Activated CD4-positive, alpha-beta T cell treated with anti-CD3 and anti-CD28 coated beads, Interleukin-2, amount 10 ng/mL, durations not matched to agents 7 days and 5 days (primary cell): ENCODE results near the gene FBXW7. TPM values are rescaled to one million over a fixed set of nuclear protein-coding genes. Genes with fewer than 3 reads are reported as not detected.
"Not testable (repeated sequence)": the region's sequence is repeated elsewhere in the genome, so short reads cannot be mapped to it uniquely, and the experiment has no call there.

Experiments
- CTCF ChIA-PET: fragments of 350-600 bp; sonication (Branson Sonifier 250); formaldehyde crosslinking; loops from one replicate; lab custom pipeline; 2021; ENCODE audit warnings: antibody characterized with exemption; lab: Charles Lee
- POLR2A ChIA-PET: fragments of 350-600 bp; sonication (Branson Sonifier 250); formaldehyde crosslinking; loops from one replicate; lab custom pipeline; 2021; ENCODE audit warnings: antibody characterized with exemption; lab: Charles Lee
- DNase-seq: peaks from one replicate; pipeline ENCODE4 v3.0.0-alpha.2; 2020
- H3K27ac Mint-ChIP-seq: one replicate; pipeline ENCODE4 v1.8.0; 2021; ENCODE audit warnings: mild to moderate bottlenecking, moderate library complexity, mixed read lengths
- H3K27me3 Mint-ChIP-seq: one replicate; pipeline ENCODE4 v1.8.0; 2021; ENCODE audit warnings: mixed read lengths
- H3K36me3 Mint-ChIP-seq: one replicate; pipeline ENCODE4 v1.8.0; 2021; ENCODE audit warnings: low read depth, mixed read lengths
- H3K4me1 Mint-ChIP-seq: one replicate; pipeline ENCODE4 v1.8.0; 2021; ENCODE audit warnings: mixed read lengths
- H3K4me3 Mint-ChIP-seq: one replicate; pipeline ENCODE4 v1.8.0; 2021; ENCODE audit warnings: mild to moderate bottlenecking, moderate library complexity, mixed read lengths
- H3K9me3 Mint-ChIP-seq: one replicate; pipeline ENCODE4 v1.8.0; 2021; ENCODE audit warnings: mixed read lengths
- total RNA-seq, 2 experiments: library from RNA; stranded (reverse); gene quantifications; one replicate each; pipeline ENCODE4 v1.2.3, GENCODE V29; 2021

The FBXW7 gene
- total RNA-seq, 2 experiments from 2014 or later, result 49.4 to 52.2 TPM

- ChIA-PET CTCF (interaction anchor here (1.3 kb wide), 1 partner anchor 17 kb away, joined by 6 read pairs; no protein-coding TSS in a partner anchor), POLR2A (no interaction called here)
- H3K4me1 Mint-ChIP-seq, result no peaks in the 10 kb centered on the region
- DNase-seq, result no peak
- no peaks in the 10 kb centered on the region for H3K36me3 Mint-ChIP-seq
- H3K27me3 Mint-ChIP-seq, result peaks cover 7% of the 10 kb centered on the region
- H3K27ac Mint-ChIP-seq, result no peak overlapping the region
- peaks cover 2% of the 10 kb centered on the region for H3K9me3 Mint-ChIP-seq
- H3K4me3 Mint-ChIP-seq, result no peak overlapping the region
Measured at GRCh38 chr4:152571296-152571695, 35.4 kb upstream of the FBXW7 start.

- ChIA-PET POLR2A (no interaction called here), CTCF (interaction anchor here (1.3 to 2.3 kb wide), 3 partner anchors 10 to 64 kb away, joined by 3 to 7 read pairs (median 4); no protein-coding TSS in a partner anchor)
- Mint-ChIP-seq H3K9me3 (peaks cover 2% of the 10 kb centered on the region), H3K36me3 (no peaks in the 10 kb centered on the region), H3K4me1 (peaks cover 6% of the 10 kb centered on the region), H3K4me3 (no peak overlapping the region), H3K27ac (no peak overlapping the region), H3K27me3 (no peaks in the 10 kb centered on the region)
- DNase-seq, result no peak
Measured at GRCh38 chr4:152565333-152565732, 29.4 kb upstream of the FBXW7 start.

GRCh38 chr4:152564336-152564735 lies 28.4 kb upstream of the FBXW7 start:
- no peaks in the 10 kb centered on the region for H3K27me3 Mint-ChIP-seq
- POLR2A ChIA-PET, result no interaction called here
- CTCF ChIA-PET, result interaction anchor here (0.9 to 2.3 kb wide), 5 partner anchors 9 to 63 kb away, joined by 3 to 7 read pairs (median 3); no protein-coding TSS in a partner anchor
- no peak overlapping the region for H3K27ac Mint-ChIP-seq
- H3K4me1 Mint-ChIP-seq, result peaks cover 6% of the 10 kb centered on the region
- no peaks in the 10 kb centered on the region for H3K9me3 Mint-ChIP-seq
- DNase-seq, result no peak
- no peak overlapping the region for H3K4me3 Mint-ChIP-seq
- H3K36me3 Mint-ChIP-seq, result no peaks in the 10 kb centered on the region

- no peak overlapping the region for H3K4me3 Mint-ChIP-seq
- H3K27ac Mint-ChIP-seq, result no peak overlapping the region
- no peak for DNase-seq
- ChIA-PET POLR2A (no interaction called here), CTCF (interaction anchor here (1.5 kb wide), 1 partner anchor 9 kb away, joined by 3 read pairs; no protein-coding TSS in a partner anchor)
- H3K27me3 Mint-ChIP-seq, result no peaks in the 10 kb centered on the region
- H3K36me3 Mint-ChIP-seq, result no peaks in the 10 kb centered on the region
- H3K9me3 Mint-ChIP-seq, result no peaks in the 10 kb centered on the region
- peaks cover 6% of the 10 kb centered on the region for H3K4me1 Mint-ChIP-seq
Measured at GRCh38 chr4:152563209-152563608, 27.3 kb upstream of the FBXW7 start.

GRCh38 chr4:152559641-152560040 lies 23.7 kb upstream of the FBXW7 start:
- Mint-ChIP-seq H3K27ac (no peak overlapping the region), H3K9me3 (peaks cover 4% of the 10 kb centered on the region)
- POLR2A ChIA-PET, result no interaction called here

GRCh38 chr4:152558396-152558795 lies 22.5 kb upstream of the FBXW7 start:
- ChIA-PET POLR2A (no interaction called here), CTCF (interaction anchor here (0.6 to 1.2 kb wide), 2 partner anchors 9 to 20 kb away, joined by 3 to 4 read pairs; no protein-coding TSS in a partner anchor)
- Mint-ChIP-seq H3K27ac (no peak overlapping the region), H3K27me3 (no peaks in the 10 kb centered on the region), H3K9me3 (peaks cover 6% of the 10 kb centered on the region), H3K4me3 (no peak overlapping the region), H3K36me3 (peaks cover 5% of the 10 kb centered on the region), H3K4me1 (peaks cover 34% of the 10 kb centered on the region)
- no peak for DNase-seq

More at GRCh38 chr4:152559641-152560040, 23.7 kb upstream of the FBXW7 start:
- no peak overlapping the region for H3K4me3 Mint-ChIP-seq
- DNase-seq, result no peak
- H3K36me3 Mint-ChIP-seq, result peaks cover 5% of the 10 kb centered on the region
- no peaks in the 10 kb centered on the region for H3K27me3 Mint-ChIP-seq
- H3K4me1 Mint-ChIP-seq, result peaks cover 28% of the 10 kb centered on the region
- CTCF ChIA-PET, result no interaction called here

- peaks cover 47% of the 10 kb centered on the region for H3K4me1 Mint-ChIP-seq
- H3K27ac Mint-ChIP-seq, result no peak overlapping the region
- POLR2A ChIA-PET, result interaction anchor here (0.7 kb wide), 1 partner anchor 25 kb away, joined by 4 read pairs; no protein-coding TSS in a partner anchor
- CTCF ChIA-PET, result interaction anchor here (0.7 kb wide), 1 partner anchor 22 kb away, joined by 3 read pairs; no protein-coding TSS in a partner anchor
- no peaks in the 10 kb centered on the region for H3K27me3 Mint-ChIP-seq
- no peak for DNase-seq
- peaks cover 6% of the 10 kb centered on the region for H3K9me3 Mint-ChIP-seq
- H3K36me3 Mint-ChIP-seq, result peaks cover 7% of the 10 kb centered on the region
- no peak overlapping the region for H3K4me3 Mint-ChIP-seq
Measured at GRCh38 chr4:152556834-152557233, 20.9 kb upstream of the FBXW7 start.

GRCh38 chr4:152556283-152556682 lies 20.4 kb upstream of the FBXW7 start:
- ChIA-PET POLR2A (interaction anchor here (0.7 kb wide), 1 partner anchor 24 kb away, joined by 4 read pairs; no protein-coding TSS in a partner anchor), CTCF (interaction anchor here (0.7 kb wide), 1 partner anchor 23 kb away, joined by 3 read pairs; no protein-coding TSS in a partner anchor)
- H3K4me1 Mint-ChIP-seq, result peaks cover 47% of the 10 kb centered on the region
- H3K4me3 Mint-ChIP-seq, result peak overlapping the region; percentile 37
- peaks cover 7% of the 10 kb centered on the region for H3K36me3 Mint-ChIP-seq
- DNase-seq, result peak; percentile 16
- no peaks in the 10 kb centered on the region for H3K27me3 Mint-ChIP-seq
- peak overlapping the region; percentile 89 for H3K27ac Mint-ChIP-seq
- H3K9me3 Mint-ChIP-seq, result peaks cover 6% of the 10 kb centered on the region

- H3K4me3 Mint-ChIP-seq, result no peak overlapping the region
- peaks cover 6% of the 10 kb centered on the region for H3K9me3 Mint-ChIP-seq
- ChIA-PET POLR2A (interaction anchor here (2.7 kb wide), 1 partner anchor 18 kb away, joined by 22 read pairs; the partner anchor contains the start of gene FBXW7), CTCF (interaction anchor here (0.7 to 2.3 kb wide), 9 partner anchors 9 to 68 kb away, joined by 3 to 10 read pairs (median 3); partner anchors contain the start of gene FBXW7)
- H3K27me3 Mint-ChIP-seq, result no peaks in the 10 kb centered on the region
- peak overlapping the region; percentile 89 for H3K27ac Mint-ChIP-seq
- no peak for DNase-seq
- peaks cover 7% of the 10 kb centered on the region for H3K36me3 Mint-ChIP-seq
- H3K4me1 Mint-ChIP-seq, result peaks cover 47% of the 10 kb centered on the region
Measured at GRCh38 chr4:152554742-152555141, 18.9 kb upstream of the FBXW7 start.

- POLR2A ChIA-PET, H3K4me3 Mint-ChIP-seq, DNase-seq, H3K36me3 Mint-ChIP-seq, H3K27ac Mint-ChIP-seq, H3K9me3 Mint-ChIP-seq, H3K27me3 Mint-ChIP-seq: not testable (repeated sequence)
- CTCF ChIA-PET, result interaction anchor here (1.3 to 2.1 kb wide), 2 partner anchors 11 to 14 kb away, joined by 4 to 5 read pairs; partner anchors contain the start of gene FBXW7
- H3K4me1 Mint-ChIP-seq, result peaks cover 37% of the 10 kb centered on the region
Measured at GRCh38 chr4:152550687-152551086, 14.8 kb upstream of the FBXW7 start.

- no peak for DNase-seq
- Mint-ChIP-seq H3K27ac (no peak overlapping the region), H3K27me3 (no peaks in the 10 kb centered on the region), H3K9me3 (peaks cover 2% of the 10 kb centered on the region), H3K4me3 (no peak overlapping the region), H3K36me3 (peaks cover 14% of the 10 kb centered on the region), H3K4me1 (peaks cover 7% of the 10 kb centered on the region)
- ChIA-PET CTCF (interaction anchor here (0.6 to 1.0 kb wide), 3 partner anchors 9 to 689 kb away, joined by 3 to 5 read pairs (median 3); partner anchors contain the start of gene FBXW7), POLR2A (no interaction called here)
Measured at GRCh38 chr4:152545088-152545487, 9.2 kb upstream of the FBXW7 start.

GRCh38 chr4:152544533-152544932 lies 8.6 kb upstream of the FBXW7 start:
- H3K4me3 Mint-ChIP-seq, result not testable (repeated sequence)
- CTCF ChIA-PET, result interaction anchor here (0.6 to 1.6 kb wide), 3 partner anchors 9 to 689 kb away, joined by 3 to 5 read pairs (median 4); partner anchors contain the start of gene FBXW7

GRCh38 chr4:152540941-152541340 lies 5.0 kb upstream of the FBXW7 start:
- ChIA-PET CTCF (interaction anchor here (0.6 to 1.6 kb wide), 4 partner anchors 13 to 126 kb away, joined by 3 to 6 read pairs (median 4); no protein-coding TSS in a partner anchor), POLR2A (no interaction called here)
- Mint-ChIP-seq H3K4me1 (peaks cover 24% of the 10 kb centered on the region), H3K27ac (no peak overlapping the region), H3K27me3 (no peaks in the 10 kb centered on the region), H3K36me3 (peaks cover 36% of the 10 kb centered on the region), H3K9me3 (peaks cover 2% of the 10 kb centered on the region), H3K4me3 (no peak overlapping the region)
- no peak for DNase-seq

More at GRCh38 chr4:152544533-152544932, 8.6 kb upstream of the FBXW7 start:
- DNase-seq, H3K4me1 Mint-ChIP-seq, H3K27ac Mint-ChIP-seq, H3K27me3 Mint-ChIP-seq, H3K9me3 Mint-ChIP-seq, POLR2A ChIA-PET: not testable (repeated sequence)
- H3K36me3 Mint-ChIP-seq, result peaks cover 20% of the 10 kb centered on the region
